A549 (cell line): ENCODE data around the gene GANAB.
"Not testable (repeated sequence)": the region's sequence is repeated elsewhere in the genome, so short reads cannot be mapped to it uniquely, and the experiment has no call there.

Source experiments
- BCL3 ChIP-seq: fragments of >200 bp; sonication (Bioruptor Twin); formaldehyde crosslinking; IDR thresholded peaks from 3 replicates; pipeline ENCODE4 v1.6.1; 2016
- CEBPB ChIP-seq, 2 experiments: fragments of >200 bp in 1 of 2; sonication (Bioruptor Twin) in 1 of 2; formaldehyde crosslinking in 1 of 2; IDR thresholded peaks; 2 replicates each; pipeline ENCODE4 v1.6.1; 2012 to 2016
- CTCF ChIP-seq: fragments of >200 bp; sonication (Bioruptor Twin); formaldehyde crosslinking; IDR thresholded peaks from 3 replicates; pipeline ENCODE4 v1.5.1; 2016
- EP300 ChIP-seq, 2 experiments: fragments of >200 bp; sonication (Bioruptor Twin); formaldehyde crosslinking; IDR thresholded peaks; 2 replicates in 1 of 2; 3 replicates in 1 of 2; pipeline ENCODE4 v1.6.1; 2016 to 2017
- ESRRA ChIP-seq: fragments of 150-350 bp; IDR thresholded peaks from 2 replicates; pipeline ENCODE4 v1.6.1; 2014; ENCODE audit warnings: mild to moderate bottlenecking, low read length, borderline replicate concordance
- HDAC2 ChIP-seq: fragments of 200-600 bp; sonication (generic); IDR thresholded peaks from 2 replicates; pipeline ENCODE4 v1.6.1; 2016
- MAX ChIP-seq: IDR thresholded peaks from 2 replicates; pipeline ENCODE4 v1.6.1; 2012
- POLR2A ChIP-seq: IDR thresholded peaks from 2 replicates; pipeline ENCODE4 v1.6.1; 2012; ENCODE audit warnings: mild to moderate bottlenecking, low read length
- POLR2AphosphoS2 ChIP-seq: conservative IDR thresholded peaks from 2 replicates; pipeline ENCODE4 v1.6.1; 2012; ENCODE audit warnings: low read length, improper control_type of control experiment, inconsistent platforms
- RAD21 ChIP-seq, 2 experiments: fragments of >200 bp in 1 of 2; sonication (Bioruptor Twin) in 1 of 2; formaldehyde crosslinking in 1 of 2; IDR thresholded peaks in 1 of 2; conservative IDR thresholded peaks in 1 of 2; 2 replicates in 1 of 2; 3 replicates in 1 of 2; pipeline ENCODE4 v1.6.1; 2012 to 2018; ENCODE audit warnings: inconsistent platforms in 1 of 2
- TP53 ChIP-seq: fragments of 250-450 bp; sonication (Bioruptor Pico); IDR thresholded peaks from 2 replicates; pipeline ENCODE4 v1.5.0; 2021; ENCODE audit warnings: mild to moderate bottlenecking, moderate library complexity
- TF ChIP-seq, protein P1 (sequence below): fragments of 450-650 bp; IDR thresholded peaks from 2 replicates; pipeline ENCODE4 v1.6.1; 2014; ENCODE audit warnings: antibody characterized with exemption
- TF ChIP-seq, protein P2 (sequence below): IDR thresholded peaks from 2 replicates; pipeline ENCODE4 v1.6.1; 2012
- TF ChIP-seq, protein P3 (sequence below): fragments of 200-600 bp; sonication (generic); IDR thresholded peaks from 2 replicates; pipeline ENCODE4 v1.6.1; 2016; ENCODE audit warnings: antibody characterized with exemption, mild to moderate bottlenecking, moderate library complexity

DNA sequence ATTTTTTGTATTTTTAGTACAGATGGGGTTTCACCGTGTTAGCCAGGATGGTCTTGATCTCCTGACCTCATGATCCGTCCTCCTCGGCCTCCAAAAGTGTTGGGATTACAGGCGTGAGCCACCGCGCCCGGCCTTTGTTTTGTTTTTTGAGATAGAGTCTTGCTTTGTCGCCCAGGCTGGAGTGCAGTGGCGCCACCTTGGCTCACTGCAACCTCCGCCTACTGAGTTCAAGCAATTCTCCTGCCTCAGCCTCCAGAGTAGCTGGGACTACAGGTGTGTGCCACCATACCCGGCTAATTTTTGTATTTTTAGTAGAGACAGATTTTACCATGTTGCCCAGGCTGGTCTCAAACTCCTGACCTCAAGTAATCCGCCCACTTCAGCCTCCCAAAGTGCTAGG, 3.9 kb upstream of the GANAB start:
- TF ChIP-seq, protein P1, sequence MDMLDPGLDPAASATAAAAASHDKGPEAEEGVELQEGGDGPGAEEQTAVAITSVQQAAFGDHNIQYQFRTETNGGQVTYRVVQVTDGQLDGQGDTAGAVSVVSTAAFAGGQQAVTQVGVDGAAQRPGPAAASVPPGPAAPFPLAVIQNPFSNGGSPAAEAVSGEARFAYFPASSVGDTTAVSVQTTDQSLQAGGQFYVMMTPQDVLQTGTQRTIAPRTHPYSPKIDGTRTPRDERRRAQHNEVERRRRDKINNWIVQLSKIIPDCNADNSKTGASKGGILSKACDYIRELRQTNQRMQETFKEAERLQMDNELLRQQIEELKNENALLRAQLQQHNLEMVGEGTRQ: not testable (repeated sequence)
- not testable (repeated sequence) for TF ChIP-seq CTCF; EP300 (IDR thresholded peaks at IDR 0.05); TP53; POLR2AphosphoS2; ESRRA; MAX; POLR2A; HDAC2; CEBPB (IDR thresholded peaks at IDR 0.05); BCL3; RAD21 (conservative IDR thresholded peaks at IDR 0.05 in 1 of 2, IDR thresholded peaks at IDR 0.05 in 1 of 2)
- TF ChIP-seq, protein P2, sequence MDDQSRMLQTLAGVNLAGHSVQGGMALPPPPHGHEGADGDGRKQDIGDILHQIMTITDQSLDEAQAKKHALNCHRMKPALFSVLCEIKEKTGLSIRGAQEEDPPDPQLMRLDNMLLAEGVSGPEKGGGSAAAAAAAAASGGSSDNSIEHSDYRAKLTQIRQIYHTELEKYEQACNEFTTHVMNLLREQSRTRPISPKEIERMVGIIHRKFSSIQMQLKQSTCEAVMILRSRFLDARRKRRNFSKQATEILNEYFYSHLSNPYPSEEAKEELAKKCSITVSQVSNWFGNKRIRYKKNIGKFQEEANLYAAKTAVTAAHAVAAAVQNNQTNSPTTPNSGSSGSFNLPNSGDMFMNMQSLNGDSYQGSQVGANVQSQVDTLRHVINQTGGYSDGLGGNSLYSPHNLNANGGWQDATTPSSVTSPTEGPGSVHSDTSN: not testable (repeated sequence)
- TF ChIP-seq, protein P3, sequence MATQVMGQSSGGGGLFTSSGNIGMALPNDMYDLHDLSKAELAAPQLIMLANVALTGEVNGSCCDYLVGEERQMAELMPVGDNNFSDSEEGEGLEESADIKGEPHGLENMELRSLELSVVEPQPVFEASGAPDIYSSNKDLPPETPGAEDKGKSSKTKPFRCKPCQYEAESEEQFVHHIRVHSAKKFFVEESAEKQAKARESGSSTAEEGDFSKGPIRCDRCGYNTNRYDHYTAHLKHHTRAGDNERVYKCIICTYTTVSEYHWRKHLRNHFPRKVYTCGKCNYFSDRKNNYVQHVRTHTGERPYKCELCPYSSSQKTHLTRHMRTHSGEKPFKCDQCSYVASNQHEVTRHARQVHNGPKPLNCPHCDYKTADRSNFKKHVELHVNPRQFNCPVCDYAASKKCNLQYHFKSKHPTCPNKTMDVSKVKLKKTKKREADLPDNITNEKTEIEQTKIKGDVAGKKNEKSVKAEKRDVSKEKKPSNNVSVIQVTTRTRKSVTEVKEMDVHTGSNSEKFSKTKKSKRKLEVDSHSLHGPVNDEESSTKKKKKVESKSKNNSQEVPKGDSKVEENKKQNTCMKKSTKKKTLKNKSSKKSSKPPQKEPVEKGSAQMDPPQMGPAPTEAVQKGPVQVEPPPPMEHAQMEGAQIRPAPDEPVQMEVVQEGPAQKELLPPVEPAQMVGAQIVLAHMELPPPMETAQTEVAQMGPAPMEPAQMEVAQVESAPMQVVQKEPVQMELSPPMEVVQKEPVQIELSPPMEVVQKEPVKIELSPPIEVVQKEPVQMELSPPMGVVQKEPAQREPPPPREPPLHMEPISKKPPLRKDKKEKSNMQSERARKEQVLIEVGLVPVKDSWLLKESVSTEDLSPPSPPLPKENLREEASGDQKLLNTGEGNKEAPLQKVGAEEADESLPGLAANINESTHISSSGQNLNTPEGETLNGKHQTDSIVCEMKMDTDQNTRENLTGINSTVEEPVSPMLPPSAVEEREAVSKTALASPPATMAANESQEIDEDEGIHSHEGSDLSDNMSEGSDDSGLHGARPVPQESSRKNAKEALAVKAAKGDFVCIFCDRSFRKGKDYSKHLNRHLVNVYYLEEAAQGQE: not testable (repeated sequence)
